Subcutaneous adipose tissue (tissue), 4 donors: ENCODE data around the gene RGL1. TPM values are rescaled to one million over a fixed set of nuclear protein-coding genes. Genes with fewer than 3 reads are reported as not detected.

Source experiments
- total RNA-seq, 4 donors: library from RNA; depleted of rRNA; stranded (reverse); fragments of >200 nt; gene quantifications; one replicate each; pipeline ENCODE4 v1.1.0, GENCODE V29; 2016
- TF ChIP-seq, protein P1 (sequence below): fragments of 450-650 bp; IDR thresholded peaks from one replicate; pipeline ENCODE4 v1.5.1; 2016; ENCODE audit warnings: low read depth, mild to moderate bottlenecking, control low read depth, antibody characterized with exemption, moderate library complexity

RGL1 gene
- total RNA-seq, 4 donors from 2014 or later: 41.8 to 81.8 (median 59.0) TPM

DNA sequence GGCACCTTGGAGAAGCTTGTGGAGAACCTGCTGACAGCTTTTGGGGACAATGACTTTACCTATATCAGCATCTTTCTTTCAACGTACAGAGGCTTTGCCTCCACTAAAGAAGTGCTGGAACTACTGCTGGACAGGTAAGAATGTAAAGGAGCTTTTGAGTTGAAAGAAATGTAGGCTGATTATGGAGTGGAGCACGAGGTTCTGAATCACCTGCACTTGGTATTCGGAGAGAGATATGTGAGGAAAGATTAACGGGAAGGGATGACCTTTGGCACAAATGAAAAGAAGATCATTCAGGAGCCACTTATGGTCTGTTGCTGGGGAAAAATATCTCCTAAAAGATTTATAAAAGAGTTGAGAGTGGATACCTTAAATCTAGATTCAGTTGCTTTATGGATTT, 42.7 kb downstream of the RGL1 start:
- TF ChIP-seq, protein P1, sequence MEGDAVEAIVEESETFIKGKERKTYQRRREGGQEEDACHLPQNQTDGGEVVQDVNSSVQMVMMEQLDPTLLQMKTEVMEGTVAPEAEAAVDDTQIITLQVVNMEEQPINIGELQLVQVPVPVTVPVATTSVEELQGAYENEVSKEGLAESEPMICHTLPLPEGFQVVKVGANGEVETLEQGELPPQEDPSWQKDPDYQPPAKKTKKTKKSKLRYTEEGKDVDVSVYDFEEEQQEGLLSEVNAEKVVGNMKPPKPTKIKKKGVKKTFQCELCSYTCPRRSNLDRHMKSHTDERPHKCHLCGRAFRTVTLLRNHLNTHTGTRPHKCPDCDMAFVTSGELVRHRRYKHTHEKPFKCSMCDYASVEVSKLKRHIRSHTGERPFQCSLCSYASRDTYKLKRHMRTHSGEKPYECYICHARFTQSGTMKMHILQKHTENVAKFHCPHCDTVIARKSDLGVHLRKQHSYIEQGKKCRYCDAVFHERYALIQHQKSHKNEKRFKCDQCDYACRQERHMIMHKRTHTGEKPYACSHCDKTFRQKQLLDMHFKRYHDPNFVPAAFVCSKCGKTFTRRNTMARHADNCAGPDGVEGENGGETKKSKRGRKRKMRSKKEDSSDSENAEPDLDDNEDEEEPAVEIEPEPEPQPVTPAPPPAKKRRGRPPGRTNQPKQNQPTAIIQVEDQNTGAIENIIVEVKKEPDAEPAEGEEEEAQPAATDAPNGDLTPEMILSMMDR: no peak

DNA sequence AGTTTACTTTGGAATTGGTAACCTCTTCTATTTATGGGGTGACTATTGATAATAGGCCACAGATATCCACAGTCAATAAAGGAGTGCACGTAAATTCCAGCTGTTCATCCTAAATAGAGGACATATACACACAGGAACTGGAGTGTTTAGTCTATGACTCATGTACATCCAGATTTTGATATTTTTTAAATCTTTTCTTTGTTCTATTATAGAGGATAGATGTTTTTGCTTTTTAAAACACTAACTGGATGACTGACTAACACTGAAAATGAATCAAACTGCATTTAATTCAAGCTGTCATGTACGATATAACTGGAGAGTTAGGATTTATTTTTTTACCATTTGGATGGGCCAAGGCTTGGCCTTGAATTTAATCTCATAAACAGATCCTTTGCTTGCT, 45.9 kb downstream of the RGL1 start:
- TF ChIP-seq, protein P1: no peak

DNA sequence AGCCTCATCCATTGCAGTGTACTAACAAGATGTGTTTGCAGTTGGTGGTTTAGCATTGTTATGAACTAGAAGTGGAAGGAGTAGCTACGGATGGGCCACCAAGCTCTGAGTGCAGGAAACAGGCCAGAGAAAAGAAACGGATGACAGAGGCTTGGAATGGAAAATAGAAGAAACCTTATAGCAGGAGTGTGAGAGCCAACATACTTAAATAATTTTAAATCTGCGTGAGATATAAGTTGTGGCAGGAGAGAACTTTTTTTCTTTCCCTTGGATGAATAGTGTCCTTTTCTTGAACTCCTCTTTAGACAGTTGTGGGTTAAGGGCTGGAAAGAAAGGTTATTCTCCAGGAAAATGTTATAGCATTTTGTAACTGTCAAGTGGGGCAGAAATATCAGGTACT, 54.2 kb downstream of the RGL1 start:
- TF ChIP-seq, protein P1: no peak

DNA sequence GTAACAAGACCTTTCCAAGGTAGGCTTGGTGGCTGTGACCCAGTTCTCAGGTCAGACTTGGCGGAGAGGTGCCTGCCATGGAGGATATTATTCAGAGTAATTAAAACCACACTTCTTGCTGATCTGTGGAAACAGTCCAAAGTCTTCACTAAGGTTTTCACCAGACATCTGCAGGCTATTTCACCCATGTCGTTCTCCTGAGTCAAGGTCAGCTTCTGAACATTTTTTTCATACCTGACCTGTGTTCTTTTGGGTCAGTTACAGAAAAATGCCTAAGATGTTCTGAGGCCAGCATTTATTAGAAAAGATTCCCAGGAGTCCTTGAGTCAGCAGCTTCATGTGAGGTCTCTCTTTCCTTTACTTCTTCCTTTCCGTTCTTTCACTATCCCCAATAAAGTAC, 54.9 kb downstream of the RGL1 start:
- TF ChIP-seq, protein P1: no peak

DNA sequence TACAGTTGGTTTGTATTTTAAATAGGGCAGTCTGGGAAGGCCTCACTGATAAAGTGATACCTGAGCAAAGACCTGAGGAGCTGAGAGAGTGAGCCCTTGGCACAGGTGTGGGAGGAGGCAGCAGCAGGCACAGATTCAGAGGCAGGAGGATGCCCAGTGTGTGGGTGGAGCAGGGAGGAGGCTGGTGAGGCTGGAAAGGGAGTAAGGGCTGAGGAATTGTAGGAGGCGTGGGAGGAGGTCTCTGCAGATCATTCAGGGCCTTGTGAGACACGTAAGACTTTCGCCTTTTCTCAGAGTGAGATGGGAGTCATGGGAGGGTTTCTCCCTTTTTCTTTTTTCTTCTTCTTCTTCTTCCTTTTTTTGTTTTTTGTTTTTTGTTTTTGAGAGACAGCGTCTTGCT, 58.0 kb downstream of the RGL1 start:
- TF ChIP-seq, protein P1: no peak

DNA sequence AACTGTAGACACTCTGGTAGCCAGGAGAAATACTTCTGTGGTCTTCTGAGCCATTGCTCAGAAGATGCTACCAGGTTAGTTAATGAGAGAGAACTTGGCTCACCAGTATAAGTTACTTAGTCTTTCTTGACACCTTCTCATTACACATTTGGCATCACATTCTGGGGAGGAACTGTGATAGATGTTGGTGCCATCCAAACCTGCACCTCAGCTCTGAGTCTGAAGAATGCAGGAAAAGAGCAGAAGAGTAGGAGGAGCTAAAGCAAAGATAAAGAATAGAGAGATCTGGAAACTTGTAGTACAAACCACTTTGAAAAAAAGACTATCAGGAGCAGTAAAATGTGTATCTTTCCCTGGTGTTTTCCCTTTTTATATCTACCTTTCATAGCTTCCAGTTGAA, 58.9 kb downstream of the RGL1 start:
- TF ChIP-seq, protein P1: no peak

DNA sequence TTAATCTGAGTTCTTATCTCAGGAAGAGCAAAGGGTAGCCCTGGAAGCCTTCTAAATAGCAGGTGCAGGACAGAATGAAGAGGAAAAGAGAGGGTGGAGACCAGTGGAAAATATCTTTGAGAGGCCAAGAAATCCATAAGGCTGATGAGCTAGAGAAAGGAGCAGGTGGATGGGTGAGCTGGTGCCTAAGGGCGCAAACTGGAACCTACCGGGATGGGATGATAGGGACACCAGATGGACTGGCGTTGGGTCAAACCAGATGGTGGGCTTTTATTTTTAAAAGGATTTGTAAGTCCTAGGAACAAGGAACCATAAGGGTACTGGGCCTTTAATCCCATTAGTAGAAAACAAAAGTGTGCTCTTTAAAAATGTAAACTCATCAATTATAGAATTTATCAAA, 59.7 kb downstream of the RGL1 start:
- TF ChIP-seq, protein P1: no peak
